ENCODE data around the gene FABP3.

FABP3 gene

DNA sequence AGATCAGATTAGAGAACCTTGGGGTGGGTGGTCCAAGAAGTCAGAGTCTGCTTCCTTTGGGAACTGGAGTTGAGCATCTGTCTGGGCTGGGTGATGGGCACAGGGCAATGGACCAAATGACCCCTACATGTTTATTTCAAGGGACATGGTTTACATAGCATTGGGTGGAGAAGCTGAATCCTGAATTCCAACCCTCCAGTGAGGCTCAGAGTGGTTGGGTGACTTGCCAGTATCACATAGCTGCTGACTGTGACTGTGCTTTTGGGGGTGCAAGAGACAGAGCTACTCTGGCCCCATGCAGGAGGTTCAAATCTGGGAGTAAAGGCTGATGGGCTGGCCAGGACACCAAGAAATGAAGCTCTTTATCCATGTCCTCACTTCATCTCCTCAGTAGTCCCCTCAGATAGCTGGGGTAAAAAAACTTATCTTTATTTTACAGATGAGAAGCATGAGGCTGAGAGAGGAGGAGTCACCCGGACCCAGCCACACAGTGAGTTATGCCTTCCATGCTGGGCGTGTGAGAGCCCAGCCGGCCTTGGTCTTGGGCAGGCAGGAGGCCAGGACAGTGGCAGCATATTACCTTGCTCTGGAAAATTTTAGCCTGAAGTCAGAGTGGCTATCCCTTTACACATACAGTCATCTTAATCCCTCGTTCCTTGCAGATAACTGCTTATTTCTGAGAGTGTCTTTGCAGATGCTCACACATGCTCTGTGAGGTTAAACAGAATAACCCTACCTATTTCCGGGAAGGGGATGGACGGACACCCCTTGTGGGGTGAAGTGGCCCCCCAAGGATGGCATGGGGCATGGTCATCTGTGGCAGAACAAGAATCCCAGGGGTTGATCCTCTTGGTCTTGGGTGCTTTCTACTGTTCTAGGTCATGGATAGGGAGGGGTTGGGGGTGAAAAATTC lies 37.3 kb upstream of the FABP3 start:
- TF ChIP-seq, protein P1, sequence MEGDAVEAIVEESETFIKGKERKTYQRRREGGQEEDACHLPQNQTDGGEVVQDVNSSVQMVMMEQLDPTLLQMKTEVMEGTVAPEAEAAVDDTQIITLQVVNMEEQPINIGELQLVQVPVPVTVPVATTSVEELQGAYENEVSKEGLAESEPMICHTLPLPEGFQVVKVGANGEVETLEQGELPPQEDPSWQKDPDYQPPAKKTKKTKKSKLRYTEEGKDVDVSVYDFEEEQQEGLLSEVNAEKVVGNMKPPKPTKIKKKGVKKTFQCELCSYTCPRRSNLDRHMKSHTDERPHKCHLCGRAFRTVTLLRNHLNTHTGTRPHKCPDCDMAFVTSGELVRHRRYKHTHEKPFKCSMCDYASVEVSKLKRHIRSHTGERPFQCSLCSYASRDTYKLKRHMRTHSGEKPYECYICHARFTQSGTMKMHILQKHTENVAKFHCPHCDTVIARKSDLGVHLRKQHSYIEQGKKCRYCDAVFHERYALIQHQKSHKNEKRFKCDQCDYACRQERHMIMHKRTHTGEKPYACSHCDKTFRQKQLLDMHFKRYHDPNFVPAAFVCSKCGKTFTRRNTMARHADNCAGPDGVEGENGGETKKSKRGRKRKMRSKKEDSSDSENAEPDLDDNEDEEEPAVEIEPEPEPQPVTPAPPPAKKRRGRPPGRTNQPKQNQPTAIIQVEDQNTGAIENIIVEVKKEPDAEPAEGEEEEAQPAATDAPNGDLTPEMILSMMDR (conservative IDR thresholded peaks at IDR 0.05; ENCODE audit: low read depth, low read length), result no peak
- H3K4me3 ChIP-seq (ENCODE audit: low read length), result no peak overlapping the region
- no peak for DNase-seq (ENCODE audit: low read depth)

DNA sequence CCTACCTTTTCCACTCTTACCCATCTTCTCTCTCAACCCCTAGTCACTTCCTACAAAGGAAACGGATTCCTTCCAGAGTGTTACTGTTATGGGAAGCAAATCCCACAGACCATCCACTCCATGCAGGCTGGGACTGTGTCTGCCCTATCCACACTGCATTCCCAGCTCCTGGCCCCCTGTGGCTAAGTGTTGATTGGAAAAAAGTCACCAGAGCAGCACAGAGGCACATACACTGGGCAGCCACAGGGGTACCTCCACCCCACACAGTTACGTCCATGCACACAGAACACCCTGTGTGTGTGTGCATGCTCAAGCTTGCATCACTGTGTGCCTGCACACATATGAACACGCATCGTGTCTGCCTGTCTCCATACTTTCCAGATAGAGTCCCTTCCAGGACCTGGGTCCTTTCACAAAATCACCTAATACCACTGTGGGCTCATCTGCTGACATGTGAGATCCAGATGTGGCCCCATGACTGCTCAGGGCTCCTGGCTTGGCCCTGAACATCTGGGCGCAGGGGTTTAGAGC lies 36.0 kb upstream of the FABP3 start:
- no peak for DNase-seq (ENCODE audit: low read depth)
- TF ChIP-seq, protein P1 (conservative IDR thresholded peaks at IDR 0.05; ENCODE audit: low read depth, low read length), result no peak
- H3K4me3 ChIP-seq (ENCODE audit: low read length), result no peak overlapping the region

DNA sequence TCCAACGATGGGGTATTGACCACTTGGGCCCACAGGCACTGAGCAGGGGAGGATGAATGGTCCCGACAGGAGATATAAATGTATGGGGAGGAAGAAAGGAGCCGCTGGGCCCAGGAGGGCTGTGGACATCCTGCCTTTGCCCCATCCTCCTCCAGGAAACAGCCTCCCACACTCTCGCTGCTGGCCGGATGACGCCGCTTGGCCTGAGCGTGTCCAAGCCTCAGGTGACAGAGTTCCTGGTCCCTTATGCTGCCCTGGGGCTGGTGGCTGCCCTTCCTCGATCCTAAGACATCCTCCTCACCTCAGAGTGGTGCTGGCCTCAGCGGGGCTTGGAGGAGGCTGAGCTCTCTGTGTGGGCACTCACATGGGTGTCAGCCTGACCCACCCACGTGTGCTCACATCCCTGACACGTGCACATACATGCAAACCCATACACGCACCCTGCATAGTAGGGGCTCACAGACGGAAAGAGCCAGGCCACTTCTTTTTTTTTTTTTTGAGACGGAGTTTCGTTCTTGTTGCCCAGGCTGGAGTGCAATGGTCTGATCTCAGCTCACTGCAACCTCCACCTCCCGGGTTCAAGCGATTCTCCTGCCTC lies 34.3 kb upstream of the FABP3 start:
- TF ChIP-seq, protein P1 (conservative IDR thresholded peaks at IDR 0.05; ENCODE audit: low read depth, low read length), result no peak
- DNase-seq (ENCODE audit: low read depth), result no peak
- no peak overlapping the region for H3K4me3 ChIP-seq (ENCODE audit: low read length)

DNA sequence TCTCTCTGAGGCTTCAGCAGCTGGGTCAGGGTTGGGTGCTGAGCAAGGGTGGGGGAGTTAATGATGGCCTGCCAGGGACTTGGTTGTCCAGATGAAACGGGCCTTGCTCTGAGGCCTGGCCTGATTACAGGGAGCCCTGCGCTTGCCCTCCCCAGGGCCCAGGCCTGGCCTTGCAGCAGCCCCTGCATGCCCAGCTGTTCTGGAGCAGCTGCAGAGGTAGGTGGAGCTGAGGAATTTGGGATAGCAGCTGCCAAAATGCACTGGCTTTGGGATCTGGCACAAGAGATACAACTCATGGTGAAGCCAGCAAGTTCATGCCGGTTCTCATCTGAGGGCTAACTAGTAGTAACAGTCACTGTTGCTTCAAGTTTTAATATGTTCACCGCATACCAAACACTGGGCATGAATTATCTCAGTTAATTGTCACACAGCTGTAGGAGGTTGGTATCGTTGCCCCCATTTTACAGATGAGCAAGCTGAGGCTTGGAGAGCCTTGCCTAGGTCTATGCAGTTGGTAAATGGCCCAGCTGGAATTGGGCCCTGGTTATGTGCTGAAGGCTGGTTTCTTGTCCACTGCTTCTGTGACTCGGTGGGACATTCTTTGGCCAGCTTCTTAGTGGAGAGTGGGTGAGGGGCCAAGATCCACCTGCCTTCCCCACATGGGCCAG lies 32.8 kb upstream of the FABP3 start:
- H3K4me3 ChIP-seq (ENCODE audit: low read length), result no peak overlapping the region
- TF ChIP-seq, protein P1 (conservative IDR thresholded peaks at IDR 0.05; ENCODE audit: low read depth, low read length), result no peak
- DNase-seq (ENCODE audit: low read depth), result no peak

GRCh38 chr1:31401241-31401640 lies 28.4 kb upstream of the FABP3 start:
- TF ChIP-seq, protein P1 (conservative IDR thresholded peaks at IDR 0.05; ENCODE audit: low read depth, low read length), result no peak
- no peak for DNase-seq (ENCODE audit: low read depth)
- H3K4me3 ChIP-seq (ENCODE audit: low read length), result no peak overlapping the region

DNA sequence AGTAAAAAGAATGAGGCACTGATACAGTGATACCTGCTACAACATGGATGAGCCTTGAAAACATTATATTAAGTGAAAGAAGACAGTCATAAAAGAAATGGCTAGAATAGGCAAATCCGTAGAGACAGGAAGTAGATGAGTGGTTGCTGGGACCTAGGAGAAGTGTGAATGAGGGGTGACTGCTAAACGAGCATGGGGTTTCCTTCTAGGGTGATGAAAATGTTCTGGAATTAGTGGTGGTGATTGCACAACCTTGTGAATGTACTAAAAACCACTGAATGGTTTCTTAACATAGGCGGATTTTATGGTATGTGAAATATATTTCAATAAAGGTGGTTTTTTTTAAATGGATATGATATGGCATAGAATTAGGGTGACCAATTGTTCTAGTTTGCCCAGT lies 27.5 kb upstream of the FABP3 start:
- no peak for DNase-seq (ENCODE audit: low read depth)
- TF ChIP-seq, protein P1 (conservative IDR thresholded peaks at IDR 0.05; ENCODE audit: low read depth, low read length), result no peak
- no peak overlapping the region for H3K4me3 ChIP-seq (ENCODE audit: low read length)
